Left lung (tissue), 10 donors: ENCODE measurements around the gene MPHOSPH9. TPM values are rescaled to one million over a fixed set of nuclear protein-coding genes. Genes with fewer than 3 reads are reported as not detected.

Experiments
- ATAC-seq: fragments of 200-7000 bp; cut with Tn5 transposase; one replicate; pipeline ENCODE4 v1.9.1; 2020; ENCODE audit warnings: moderate library complexity
- DNase-seq, 4 donors: peaks; one replicate each; pipeline ENCODE4 v3.0.0-alpha.2; 2013 to 2020
- H3K27ac ChIP-seq, 2 donors: fragments of 200-600 bp; sonication (generic) in 1 of 2; one replicate each; pipeline versions ENCODE4 v1.5.0 to v1.8.0; 2020 to 2021
- H3K27me3 ChIP-seq, 2 donors: fragments of 200-600 bp; sonication (generic) in 1 of 2; one replicate each; pipeline versions ENCODE4 v1.5.0 to v1.8.0; 2020 to 2021
- H3K36me3 ChIP-seq, 2 donors: fragments of 200-600 bp; sonication (generic) in 1 of 2; one replicate each; pipeline versions ENCODE4 v1.5.0 to v1.8.0; 2020 to 2021
- H3K4me1 ChIP-seq, 2 donors: fragments of 200-600 bp; one replicate each; pipeline ENCODE4 v1.8.0; 2021
- H3K4me3 ChIP-seq, 2 donors: fragments of 200-600 bp; sonication (generic) in 1 of 2; one replicate each; pipeline versions ENCODE4 v1.5.0 to v1.8.0; 2020 to 2021; ENCODE audit warnings: mild to moderate bottlenecking in 1 of 2
- H3K9me3 ChIP-seq, 2 donors: fragments of 200-600 bp; sonication (generic) in 1 of 2; one replicate each; pipeline versions ENCODE4 v1.5.0 to v1.8.0; 2020 to 2021
- CTCF ChIP-seq, 2 donors: fragments of 200-600 bp; sonication (generic) in 1 of 2; IDR thresholded peaks; one replicate each; pipeline versions ENCODE4 v1.5.0 to v1.8.0; 2021; ENCODE audit warnings: antibody characterized with exemption in 2 of 2
- intact Hi-C, 2 donors: fragments of 100-400 bp; cut with DNase I; formaldehyde crosslinking; loops; one replicate each; pipeline versions ENCODE4 v1.11.2 to v1.14.2; 2022
- polyA plus RNA-seq, 6 donors: library from polyadenylated mRNA; unstranded; fragments of 120-200 nt; gene quantifications; one replicate each; pipeline ENCODE4 v1.2.1, GENCODE V29; 2013; ENCODE audit not compliant: insufficient read length in 6 of 6
- total RNA-seq, 2 donors: library from RNA; stranded (reverse); fragmentation: NEBNext Ultra II Directional; extraction: Animal tissue kit (Norgen Biotek cat#: 25700); gene quantifications; one replicate each; pipeline ENCODE4 v1.2.1, GENCODE V29; 2021
- donor health status: DM: no; HTN: yes; CAD: no.
- donor health status: DM: no; HTN: no; CAD: no.

MPHOSPH9 gene
- total and polyA plus RNA-seq, 8 donors = 27.6 to 46.7 (median 35.6) TPM

- no peaks in the 10 kb centered on the region for H3K9me3 ChIP-seq
- DNase-seq (no peak), ATAC-seq (peak; percentile 9)
- intact Hi-C loops = no loop called here
- H3K27ac ChIP-seq = peak overlapping the region; percentile 3 to 48
- peaks cover 0 to 15% of the 10 kb centered on the region in 2 donors for H3K36me3 ChIP-seq
- no peaks in the 10 kb centered on the region for H3K27me3 ChIP-seq
- peaks cover 0 to 21% of the 10 kb centered on the region in 2 donors for H3K4me1 ChIP-seq
- H3K4me3 ChIP-seq = no peak overlapping the region
- TF ChIP-seq CTCF (IDR thresholded peaks at IDR 0.05) = no peak
Observed at GRCh38 chr12:123242116-123242904, 9.4 kb upstream of the MPHOSPH9 start.

GRCh38 chr12:123238961-123239360 is 6.0 kb upstream of the MPHOSPH9 start:
- Histone ChIP-seq H3K27me3 (no peaks in the 10 kb centered on the region), H3K27ac (no peak overlapping the region), H3K4me3 (no peak overlapping the region), H3K4me1 (peaks cover 18 to 49% of the 10 kb centered on the region in 2 donors), H3K36me3 (peaks cover 0 to 15% of the 10 kb centered on the region in 2 donors), H3K9me3 (no peaks in the 10 kb centered on the region)
- ATAC-seq = no peak
- intact Hi-C loops = loop anchor here in 1 of 2 donors (5.0 to 10.0 kb wide), 2 partner anchors 194 to 257 kb away; partner anchors contain the start of gene ARL6IP4
- DNase-seq = no peak
- TF ChIP-seq CTCF (IDR thresholded peaks at IDR 0.05) = no peak

GRCh38 chr12:123238330-123238682 is 5.4 kb upstream of the MPHOSPH9 start:
- no peak overlapping the region for H3K4me3 ChIP-seq
- H3K4me1 ChIP-seq = peaks cover 20 to 53% of the 10 kb centered on the region in 2 donors
- TF ChIP-seq CTCF (IDR thresholded peaks at IDR 0.05) = peak in 1 of 2 donors; percentile 9
- no peaks in the 10 kb centered on the region for H3K27me3 ChIP-seq
- DNase-seq (no peak), ATAC-seq (no peak)
- H3K27ac ChIP-seq = no peak overlapping the region
- H3K36me3 ChIP-seq = peaks cover 0 to 15% of the 10 kb centered on the region in 2 donors
- H3K9me3 ChIP-seq = no peaks in the 10 kb centered on the region
- intact Hi-C loops = loop anchor here in 1 of 2 donors (5.0 to 10.0 kb wide), 2 partner anchors 194 to 256 kb away; partner anchors contain the start of gene ARL6IP4

GRCh38 chr12:123237646-123238329 is 4.8 kb upstream of the MPHOSPH9 start:
- TF ChIP-seq CTCF (IDR thresholded peaks at IDR 0.05) = peak; percentile 58 to 68
- DNase-seq (peak in 2 of 4 donors; percentile 58 to 61), ATAC-seq (peak; percentile 43)
- H3K27ac ChIP-seq = peak overlapping the region; percentile 25 to 50
- no peaks in the 10 kb centered on the region for H3K27me3 ChIP-seq
- peaks cover 20 to 52% of the 10 kb centered on the region in 2 donors for H3K4me1 ChIP-seq
- no peaks in the 10 kb centered on the region for H3K9me3 ChIP-seq
- H3K4me3 ChIP-seq = no peak overlapping the region
- intact Hi-C loops = loop anchor here in 1 of 2 donors (5.0 to 10.0 kb wide), 2 partner anchors 193 to 255 kb away; partner anchors contain the start of gene ARL6IP4
- H3K36me3 ChIP-seq = peaks cover 0 to 15% of the 10 kb centered on the region in 2 donors
